Inferior parietal cortex (tissue), 1 donor: Measurements from ENCODE around the gene TIMM22.

Experiments used
- DNase-seq: peaks from one replicate; pipeline ENCODE4 v3.0.0-alpha.2; 2016; ENCODE audit errors: extremely low spot score

TIMM22 gene

DNA sequence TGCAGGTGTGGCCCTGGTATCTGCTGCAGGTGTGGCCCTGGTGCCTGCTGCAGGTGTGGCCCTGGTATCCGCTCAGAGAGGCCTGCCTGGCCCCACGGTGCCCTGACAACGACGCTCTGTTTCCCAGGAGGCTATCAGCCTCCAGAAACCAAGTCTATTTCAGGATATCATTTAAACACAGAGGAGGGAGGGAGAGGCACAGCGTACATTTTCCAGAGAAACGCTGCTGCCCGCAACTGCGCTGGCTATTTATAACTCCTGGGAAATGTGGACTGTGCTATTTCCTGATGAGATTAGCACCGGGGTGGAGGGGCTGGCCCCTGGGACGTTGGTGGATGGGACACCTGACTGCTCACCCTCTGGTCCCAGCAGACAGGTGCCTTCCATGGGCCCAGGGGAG lies 22.5 kb downstream of the TIMM22 start:
- no peak for DNase-seq

DNA sequence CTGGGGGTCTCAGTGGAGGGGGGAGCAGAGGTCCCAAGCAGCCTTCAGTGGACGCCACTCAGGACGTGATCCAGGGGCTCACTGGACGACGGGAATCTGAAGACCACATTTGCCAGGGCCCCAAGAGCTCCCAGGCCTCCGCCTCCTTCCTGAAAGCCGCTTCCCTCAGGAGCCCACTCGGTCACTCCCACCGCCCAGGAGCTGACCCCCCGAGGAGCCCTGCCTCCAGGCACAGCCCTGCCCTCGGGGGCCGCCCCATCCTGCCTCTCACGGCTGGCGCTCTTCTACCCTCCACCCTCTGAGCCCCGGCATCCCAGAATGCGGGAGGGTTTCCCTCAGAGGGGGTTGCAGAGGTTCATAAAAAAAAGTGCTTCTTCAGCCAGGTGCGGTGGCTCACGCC lies 24.2 kb downstream of the TIMM22 start:
- DNase-seq, result no peak

DNA sequence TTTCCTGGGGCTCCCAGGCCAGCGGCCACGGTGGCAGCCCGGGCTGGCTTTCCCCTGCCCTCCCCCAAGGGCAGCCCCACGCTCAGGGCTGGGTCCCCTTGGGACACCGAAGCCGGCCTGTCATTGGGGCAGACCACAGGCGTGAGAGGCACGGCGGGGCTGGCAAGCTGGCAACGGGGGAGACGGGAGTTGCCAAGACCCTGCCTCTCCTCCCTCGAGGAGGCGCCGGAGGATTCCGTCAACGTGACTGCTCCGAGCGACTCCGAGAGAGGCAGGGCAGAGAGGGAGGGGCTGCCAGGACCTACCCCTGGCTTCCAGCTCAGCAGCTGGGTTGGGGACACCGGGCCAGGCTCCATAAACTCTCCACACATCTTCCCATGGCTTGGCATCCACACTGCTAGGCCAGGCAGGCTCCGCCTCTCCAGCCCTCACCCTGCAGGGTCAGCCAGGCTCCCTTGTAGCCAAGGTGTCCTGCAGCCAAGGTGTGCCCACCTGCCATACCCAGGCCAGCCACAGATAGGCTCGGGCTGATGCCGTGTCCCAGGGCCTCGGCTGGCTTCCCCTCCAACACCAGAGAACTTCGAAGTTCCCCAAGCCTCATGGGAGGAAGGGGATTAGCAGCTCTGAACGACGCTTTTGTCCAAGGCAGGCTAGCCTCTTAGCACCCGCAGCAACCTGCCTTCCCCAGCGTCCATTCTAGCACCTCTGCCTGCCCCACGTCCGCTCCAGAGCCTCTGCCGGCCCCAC lies 25.5 kb downstream of the TIMM22 start:
- DNase-seq, result no peak

DNA sequence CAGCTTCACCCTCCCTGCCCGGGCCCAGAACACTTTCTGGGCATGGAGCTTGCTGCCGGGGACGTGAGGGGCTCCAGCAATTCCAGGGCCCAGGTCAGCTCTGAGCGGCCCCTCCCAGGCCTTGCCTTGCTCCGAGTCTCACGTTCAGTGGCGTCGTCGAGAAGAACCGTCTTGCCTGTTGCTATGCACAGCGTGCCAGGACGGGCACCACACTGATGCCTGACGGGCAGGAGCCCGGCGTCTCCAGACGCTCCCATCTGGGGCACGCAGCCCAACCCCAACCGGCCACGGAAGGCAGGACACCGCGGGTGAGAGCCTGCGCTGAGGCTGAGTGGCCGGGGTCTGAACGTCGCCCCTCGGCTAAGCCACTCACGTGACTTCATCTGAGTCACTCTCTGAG lies 27.1 kb downstream of the TIMM22 start:
- DNase-seq, result no peak

DNA sequence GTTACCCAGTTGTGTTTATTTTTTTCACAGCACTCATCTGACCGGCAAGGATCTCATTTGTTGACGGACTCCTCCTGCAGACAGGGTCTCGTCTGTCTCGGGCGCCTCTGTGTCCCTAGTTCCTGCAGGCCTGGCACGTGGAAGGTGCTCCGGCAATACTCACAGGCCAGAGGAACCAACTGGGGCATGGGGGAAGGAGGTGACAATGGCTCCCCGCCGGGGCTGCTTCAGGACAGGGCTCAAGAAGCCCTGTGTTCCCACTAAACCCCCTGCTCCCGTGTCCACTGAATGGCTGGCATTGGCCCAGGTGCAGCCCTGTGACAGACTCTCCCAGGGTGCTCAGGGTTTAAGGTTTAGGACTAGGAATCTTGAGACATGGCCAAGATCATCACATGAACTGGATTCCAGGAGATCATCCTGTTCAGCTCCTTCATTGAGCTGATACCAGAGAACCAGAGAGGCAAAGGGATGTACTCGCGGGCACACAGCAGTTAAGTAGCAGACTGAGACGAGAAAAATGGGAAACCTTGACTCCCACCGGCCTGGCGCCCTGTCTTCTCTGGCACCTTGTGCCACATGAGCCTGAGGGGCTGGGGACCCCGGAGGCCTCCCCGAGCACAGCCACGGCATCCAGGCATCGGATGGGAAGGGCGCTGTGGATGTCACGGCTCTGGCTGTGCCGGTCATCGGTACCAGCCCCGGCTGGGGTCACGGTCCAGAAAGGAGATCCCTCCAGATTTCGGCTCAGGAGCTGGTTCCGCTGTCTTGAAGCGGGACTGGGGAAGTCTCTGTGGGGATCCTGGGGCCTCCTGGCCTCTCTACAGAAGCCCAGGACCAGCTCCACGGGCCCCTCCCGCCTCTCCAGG lies 29.0 kb downstream of the TIMM22 start:
- DNase-seq, result no peak

DNA sequence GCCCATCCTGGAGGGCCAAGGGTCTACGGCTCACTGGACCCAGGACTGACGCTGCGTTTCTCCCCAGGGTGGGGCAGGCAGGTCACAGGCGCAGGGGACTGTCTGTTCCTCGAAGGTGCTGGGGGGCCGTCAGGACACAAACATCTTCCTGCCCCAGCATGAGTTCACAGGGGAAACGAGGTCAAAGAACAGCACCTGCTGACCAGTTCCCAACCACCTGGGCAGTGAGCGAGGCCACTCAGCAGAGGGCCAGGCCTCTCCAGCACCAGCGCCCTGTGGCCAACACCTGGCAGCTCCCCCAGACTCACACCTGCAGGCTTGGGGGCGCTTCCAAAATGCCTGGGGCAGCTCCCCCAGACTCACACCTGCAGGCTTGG lies 29.7 kb downstream of the TIMM22 start:
- no peak for DNase-seq

DNA sequence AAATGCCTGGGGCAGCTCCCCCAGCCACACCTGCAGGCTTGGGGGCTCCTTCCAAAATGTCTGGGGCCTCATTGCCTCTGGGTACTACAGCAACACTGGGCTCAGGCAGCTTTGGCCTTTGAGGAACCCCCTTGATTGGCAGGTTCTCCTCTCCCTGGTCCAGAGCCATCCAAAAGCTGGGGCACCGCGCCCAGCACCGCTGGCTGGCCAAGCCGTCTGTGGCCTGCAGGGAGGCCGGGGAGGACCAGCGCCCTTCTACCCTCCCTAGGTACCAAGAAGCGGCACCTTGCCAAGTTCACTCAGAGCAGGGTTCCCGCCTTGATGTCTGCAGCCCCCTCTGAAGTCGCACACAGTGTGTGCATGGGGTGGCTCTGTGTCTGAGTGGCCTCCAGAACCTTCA lies 30.1 kb downstream of the TIMM22 start:
- DNase-seq, result no peak

DNA sequence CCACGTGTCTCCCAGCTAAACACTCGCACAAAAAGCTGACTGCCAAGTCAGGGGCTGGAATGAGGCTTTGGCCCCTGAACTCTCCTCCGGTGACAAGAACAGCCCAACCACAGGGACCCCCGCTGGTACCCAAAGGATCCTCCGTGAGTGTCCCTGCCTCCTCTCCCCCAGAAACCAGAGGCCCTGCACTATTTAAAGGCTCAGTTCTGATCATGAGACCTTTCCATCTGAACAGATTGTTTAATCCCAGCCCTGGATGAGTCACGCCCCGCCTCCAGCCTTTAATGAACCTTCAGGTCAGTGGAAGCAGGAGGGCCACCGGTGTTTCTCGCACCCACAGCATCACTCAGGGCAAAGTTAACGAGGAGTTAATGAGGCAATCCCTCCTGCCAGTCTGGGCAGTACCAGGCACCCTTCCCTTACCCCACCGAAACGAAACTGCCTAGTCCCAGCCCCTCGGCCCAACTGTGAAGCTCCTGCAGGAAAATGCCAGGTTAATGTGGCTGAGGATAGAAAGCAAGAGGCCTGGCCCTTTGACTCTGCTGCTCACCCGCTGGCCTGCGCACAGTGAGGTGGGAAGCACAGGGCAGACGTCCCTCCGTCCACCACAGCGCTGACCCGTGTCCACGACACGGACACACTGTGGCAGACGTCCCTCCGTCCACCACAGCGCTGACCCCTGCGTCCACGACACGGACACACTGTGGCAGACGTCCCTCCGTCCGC lies 32.4 kb downstream of the TIMM22 start:
- no peak for DNase-seq

DNA sequence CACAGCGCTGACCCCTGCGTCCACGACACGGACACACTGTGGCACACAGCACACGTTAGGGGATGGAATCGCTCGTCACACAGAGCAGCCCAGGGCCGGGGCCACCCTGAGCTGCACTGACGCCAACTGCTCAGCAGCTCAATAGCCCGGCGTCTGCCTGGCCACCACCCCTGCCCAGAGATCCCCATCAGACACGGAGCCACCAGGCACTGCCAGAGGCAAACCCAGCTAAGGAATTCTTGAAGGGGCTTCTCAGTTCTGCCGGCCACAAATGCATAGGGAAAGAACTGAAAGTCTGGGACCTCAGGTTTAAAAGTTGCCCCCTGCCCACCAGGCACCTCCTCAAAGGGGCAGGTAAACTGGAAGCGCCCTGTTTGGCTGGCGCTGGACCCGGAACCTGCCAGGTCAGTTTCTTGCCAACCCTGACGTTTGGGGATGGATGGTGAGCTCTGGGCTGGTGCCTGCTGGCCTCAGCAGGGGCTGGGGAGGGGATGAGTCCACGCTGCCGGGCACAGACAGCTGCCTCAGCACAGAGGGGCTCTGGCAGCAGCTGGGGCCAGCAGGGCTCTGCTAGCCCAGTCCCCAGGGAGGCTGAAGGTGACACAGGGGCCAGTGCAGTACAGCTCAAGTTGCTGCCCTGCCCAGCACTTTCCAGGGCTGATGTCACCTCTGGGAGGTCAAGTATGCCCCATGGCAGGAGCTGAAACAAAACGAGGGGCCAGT lies 33.2 kb downstream of the TIMM22 start:
- no peak for DNase-seq

DNA sequence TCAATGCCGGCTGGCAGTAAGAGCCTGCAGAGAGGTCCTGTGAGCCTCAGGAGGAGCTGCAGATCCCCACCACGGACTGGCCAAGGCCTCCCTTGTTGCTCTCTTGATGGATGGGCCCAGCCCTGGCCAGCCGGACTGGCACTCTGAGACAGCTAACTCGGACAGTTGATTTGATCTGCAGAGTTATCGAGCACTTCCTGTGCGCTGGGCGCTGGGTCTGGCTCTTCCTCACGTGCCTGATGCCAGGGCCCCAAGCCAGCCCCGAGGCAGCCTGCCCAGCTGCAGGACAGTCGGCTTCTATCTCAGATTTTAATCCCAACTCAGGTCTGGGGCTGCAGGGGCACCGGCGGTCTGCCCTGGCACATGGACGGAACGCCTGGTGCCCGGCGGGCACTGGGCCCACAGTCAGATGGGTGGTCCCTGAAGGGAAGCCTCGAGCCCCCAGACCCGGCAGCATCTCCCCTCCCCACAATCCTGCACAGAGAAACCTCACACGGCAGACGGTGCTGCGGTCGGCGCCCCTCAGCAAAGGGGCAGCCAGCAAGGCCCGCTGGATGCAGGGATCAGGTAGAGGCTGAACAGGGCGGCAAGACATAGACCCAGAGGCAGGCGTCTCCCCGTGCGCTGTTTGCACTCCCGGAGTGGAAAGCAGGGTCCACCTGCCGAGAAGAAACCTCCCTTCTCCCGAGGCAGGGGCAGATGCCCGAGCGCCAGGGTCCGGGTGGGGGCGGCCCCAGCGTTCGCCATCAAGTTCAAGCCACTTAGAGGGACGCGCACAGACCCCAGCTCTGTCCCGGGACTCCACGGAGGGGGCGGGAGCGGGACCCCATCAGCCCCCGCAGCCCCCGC lies 34.0 kb downstream of the TIMM22 start:
- no peak for DNase-seq

DNA sequence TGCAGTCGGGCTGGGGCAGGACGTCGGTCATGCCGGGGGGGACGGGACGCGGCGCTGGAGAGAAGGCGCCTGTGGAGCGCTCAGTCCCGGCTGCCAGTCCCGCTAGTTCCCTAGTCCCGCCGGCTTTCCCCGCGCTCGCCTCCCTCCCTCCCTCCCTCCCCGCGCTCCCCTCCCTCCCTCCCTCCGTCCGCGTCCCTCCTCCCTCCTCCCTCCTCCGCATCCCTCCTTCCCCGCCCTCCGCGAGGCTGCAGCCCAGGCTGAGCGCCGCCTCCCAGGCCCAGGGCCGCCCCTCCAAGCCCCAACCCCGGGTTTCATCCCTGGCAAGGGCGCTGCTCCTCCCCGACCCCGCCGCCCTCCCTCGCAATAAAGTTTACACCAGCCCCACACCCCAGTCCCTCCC lies 34.8 kb downstream of the TIMM22 start:
- DNase-seq, result no peak

DNA sequence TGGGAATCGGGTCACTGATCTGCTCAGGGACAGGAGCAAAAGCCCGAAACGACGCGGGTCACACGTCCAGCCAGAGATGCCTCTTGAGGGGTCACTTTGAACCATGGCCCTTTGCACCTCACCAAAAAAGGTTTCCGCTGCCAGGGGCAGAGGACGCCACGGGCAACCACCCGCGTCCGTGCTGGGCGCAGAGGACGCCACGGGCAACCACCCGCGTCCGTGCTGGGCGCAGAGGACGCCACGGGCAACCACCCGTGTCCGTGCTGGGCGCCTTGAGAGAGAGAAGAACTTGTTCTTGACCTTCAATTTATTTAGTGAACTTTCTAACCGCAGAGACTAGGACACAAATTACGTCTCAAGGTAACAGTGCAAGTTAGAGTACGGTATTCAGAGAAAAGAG lies 35.5 kb downstream of the TIMM22 start:
- no peak for DNase-seq

DNA sequence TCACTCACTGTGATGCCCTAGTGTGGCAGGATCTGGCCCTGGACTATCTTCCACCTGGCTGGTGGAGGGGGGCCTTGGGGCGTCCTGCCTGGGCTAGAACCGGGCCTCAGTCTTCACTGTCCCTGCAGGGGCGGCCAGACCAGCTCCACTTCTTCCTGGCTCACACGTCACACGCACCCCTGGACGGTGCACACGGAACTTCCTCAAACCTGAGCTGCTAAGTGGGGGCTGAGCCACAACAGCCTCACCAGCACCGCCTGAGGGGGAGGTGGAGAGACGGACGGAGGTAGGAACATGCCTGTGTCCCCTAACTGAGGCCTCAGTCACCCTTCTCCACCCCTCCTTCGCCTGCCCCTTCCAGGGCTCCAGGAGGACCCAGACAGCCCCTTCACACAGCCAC lies 36.6 kb downstream of the TIMM22 start:
- DNase-seq, result no peak

DNA sequence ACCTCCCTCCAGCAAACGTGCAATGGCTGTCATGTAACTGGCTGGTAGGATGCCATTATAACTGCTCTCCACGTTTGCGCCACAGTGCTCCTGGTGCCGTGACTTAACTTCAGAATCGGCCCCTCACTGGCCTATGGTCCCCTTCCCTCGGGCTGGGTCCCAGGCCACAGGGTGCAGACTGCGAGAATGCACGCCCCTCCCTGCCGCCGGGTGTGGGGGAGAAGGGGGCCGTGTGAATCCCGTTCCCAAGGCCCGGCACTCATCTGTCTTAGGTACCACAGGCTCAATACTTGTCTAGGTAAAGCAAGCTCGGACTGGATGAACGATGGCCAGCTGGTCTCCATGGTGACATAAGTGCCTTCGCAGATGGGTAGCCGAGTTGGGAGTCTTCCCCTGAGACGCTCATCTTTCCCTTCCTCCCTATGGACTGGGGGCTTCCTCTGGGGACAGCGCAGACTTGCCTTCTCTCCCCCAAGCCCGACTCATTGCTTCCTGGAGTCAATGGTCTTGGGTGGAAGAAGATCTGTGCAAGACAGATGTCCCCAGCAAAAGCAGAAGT lies 37.8 kb downstream of the TIMM22 start:
- DNase-seq, result no peak

DNA sequence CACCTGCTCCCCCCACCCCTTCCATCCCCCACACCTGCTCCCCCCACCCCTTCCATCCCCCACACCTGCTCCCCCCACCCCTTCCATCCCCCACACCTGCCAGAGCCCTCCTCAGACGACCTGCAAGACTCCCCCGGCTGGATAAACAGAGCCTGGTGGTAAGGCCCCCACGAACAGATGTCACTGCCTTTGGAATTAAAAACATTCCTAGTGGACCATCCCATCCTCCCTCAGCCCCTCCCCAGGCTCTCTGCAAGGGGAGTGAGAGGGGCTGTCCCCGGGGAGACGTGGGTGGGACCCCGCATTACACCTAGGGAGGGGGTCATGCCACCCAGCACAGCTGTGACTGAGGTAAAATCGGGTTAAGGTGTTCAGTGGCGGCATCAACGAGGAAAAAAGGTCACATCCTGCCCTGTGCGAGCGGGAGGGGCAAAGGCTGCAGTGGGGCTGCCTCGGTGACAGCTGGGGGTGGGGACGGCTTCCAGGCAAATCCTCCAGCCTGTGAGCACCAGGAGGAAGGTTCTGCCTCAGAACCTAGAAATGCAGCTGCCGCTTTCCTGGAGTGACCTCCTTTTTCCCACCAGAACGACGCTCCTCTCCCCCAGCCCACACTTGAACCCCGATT lies 38.7 kb downstream of the TIMM22 start:
- DNase-seq, result no peak

DNA sequence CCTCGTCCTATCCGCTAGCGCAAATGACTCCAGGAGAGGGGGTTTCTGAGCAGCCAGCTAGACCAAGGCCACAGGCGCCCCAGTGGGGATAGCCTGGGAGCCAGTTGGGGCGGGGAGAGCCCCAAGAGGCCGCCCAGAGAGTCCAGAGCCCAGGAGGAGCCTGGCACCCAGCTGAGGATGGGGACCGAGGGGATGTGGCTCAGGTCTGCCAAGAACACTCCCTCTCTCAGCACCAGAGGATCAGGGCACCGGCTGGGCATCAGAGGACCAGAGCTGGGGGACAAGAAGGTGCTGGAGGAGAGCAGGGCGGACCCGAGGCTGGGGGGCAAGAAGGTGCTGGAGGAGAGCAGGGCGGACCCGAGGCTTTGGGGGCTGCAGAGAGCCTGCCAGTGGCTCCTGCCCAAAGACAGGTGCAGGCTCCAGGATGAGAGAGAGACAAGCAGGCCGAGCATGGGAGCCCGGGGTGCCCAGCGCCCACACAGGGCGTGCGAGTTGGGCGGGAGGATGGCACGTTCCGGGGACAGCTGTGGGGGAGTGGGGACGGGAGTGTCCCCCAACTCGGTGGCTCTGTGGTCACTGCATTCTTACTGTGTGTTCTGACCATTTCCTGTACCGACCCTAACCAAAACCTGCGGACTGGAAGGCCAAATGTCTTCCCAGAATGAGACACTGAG lies 39.4 kb downstream of the TIMM22 start:
- no peak for DNase-seq

DNA sequence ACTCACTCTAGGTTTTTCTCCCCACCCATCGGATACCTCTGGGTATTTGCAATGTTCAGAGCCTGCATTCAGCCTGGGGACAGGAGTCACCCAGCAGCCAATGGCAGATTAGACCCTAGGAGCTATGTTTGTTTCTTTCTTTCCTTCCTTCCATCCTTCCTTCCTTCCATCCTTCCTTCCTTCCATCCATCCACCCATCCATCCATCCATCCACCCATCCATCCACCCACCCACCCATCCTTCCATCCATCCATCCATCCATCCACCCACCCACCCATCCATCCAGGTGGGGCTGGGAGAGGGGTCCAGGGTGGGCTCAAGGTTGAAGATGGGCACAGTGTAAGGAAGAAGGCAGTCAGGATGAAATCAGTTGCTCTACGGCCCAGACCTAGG lies 39.9 kb downstream of the TIMM22 start:
- DNase-seq, result no peak

DNA sequence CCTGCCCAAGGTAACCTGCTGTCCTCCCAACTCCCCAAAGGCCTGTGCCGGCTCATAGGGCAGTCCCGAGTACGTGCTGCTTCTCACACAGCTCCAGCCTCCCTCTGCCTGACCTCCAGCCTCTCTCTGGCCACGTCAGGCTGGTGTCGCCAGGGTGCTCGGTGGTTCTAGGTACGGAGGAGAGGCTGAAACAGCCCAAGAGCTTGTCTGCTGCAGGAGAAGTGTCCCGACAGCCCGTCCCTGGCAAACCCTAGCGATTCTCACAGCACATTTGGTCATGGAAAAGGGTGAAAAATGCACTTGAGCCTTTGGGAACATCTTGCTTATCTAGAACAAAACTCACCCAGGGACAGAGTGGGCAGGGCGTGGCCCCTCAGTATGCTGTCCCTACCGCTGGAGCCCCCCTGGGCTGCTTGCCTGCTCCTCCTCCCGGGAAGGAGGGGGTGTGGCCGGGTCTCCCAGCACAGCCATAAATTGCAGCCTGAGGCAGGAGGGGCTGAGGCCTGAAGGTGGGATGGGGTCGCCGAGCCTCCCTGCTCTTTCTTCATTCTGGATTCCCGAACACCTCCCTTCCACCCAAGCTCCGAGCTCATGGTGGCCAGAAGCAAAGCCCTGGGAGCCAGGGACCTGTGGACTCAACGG lies 40.4 kb downstream of the TIMM22 start:
- DNase-seq, result no peak

DNA sequence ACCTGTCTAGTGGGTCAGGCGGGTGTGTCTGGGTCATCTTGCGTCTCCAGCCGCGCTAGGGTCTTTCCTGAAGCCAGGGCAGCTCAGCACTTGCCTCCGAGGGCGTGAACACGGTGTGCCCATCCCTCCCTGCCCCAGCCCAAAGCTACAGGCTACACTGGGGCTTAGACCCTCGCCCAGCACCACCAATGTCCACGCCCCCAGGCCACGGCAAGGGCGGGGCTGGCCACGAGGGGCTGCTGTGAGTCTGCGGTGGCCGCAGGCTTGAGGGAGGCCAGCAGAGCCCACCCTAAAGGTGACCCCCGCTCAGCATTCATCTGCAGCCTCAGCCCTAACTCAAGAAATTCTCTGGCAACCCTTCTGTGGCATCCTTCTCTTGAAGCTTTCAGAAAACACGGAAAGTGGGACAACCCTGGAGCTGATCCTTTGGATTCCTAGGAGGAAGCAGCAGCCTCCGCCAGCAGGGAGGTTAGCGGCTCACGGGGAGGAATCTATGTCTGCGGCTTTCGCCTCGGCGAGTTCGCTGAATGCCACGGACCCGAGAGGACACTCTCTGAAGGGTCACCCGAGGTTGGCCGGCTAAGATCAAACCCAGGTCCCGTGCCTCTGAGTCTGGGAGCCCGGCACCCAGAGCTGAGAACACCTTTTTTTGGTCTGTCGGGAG lies 41.7 kb downstream of the TIMM22 start:
- DNase-seq, result no peak
